Measurements from ENCODE around the gene NUDT16L1. TPM values are rescaled to one million over a fixed set of nuclear protein-coding genes. Genes with fewer than 3 reads are reported as not detected.

Gene NUDT16L1
- total and polyA plus RNA-seq, 9 of the 15 experiments (the other 6 are each of a cell fraction or from before 2014, with no cell fraction given): 1.4 to 37.6 (median 13.7) TPM

GRCh38 chr16:4673387-4674046 is 19.8 kb upstream of the NUDT16L1 start:
- no peak for ATAC-seq
- intact Hi-C loops (cut with micrococcal nuclease) (no loop called here), in situ Hi-C loops (cut with MboI) (no loop called here)
- no peak for DNase-seq (ENCODE audit: extremely low read depth in 1 of 4, low spot score in 3 of 4)
- Histone ChIP-seq H3K27ac (ENCODE audit: extremely low read depth, low read depth, low read length) (no peak overlapping the region), H3K9me1 (ENCODE audit: control insufficient read depth, insufficient read depth, low read length) (no peaks in the 10 kb centered on the region), H3K4me1 (replicated peaks in 1 of 2; ENCODE audit: control insufficient read depth in 2 of 2, insufficient read depth in 2 of 2, low read length in 2 of 2) (peaks cover 0 to 26% of the 10 kb centered on the region in 2 experiments; a peak in 2 of 5 replicates), H3K4me3 (no peak overlapping the region), H3K79me2 (ENCODE audit: control insufficient read depth, insufficient read depth, low read length) (no peaks in the 10 kb centered on the region), H2AFZ (ENCODE audit: low read depth, low read length) (no peak overlapping the region), H3K27me3 (ENCODE audit: control insufficient read depth in 2 of 2, insufficient read depth in 2 of 2, low read length in 2 of 2) (no peaks in the 10 kb centered on the region), H3K36me3 (ENCODE audit: control insufficient read depth, insufficient read depth, low read length) (peaks cover 42% of the 10 kb centered on the region), H3K9me3 (replicated peaks; ENCODE audit: control insufficient read depth, insufficient read depth, low read depth, low read length) (no peaks in the 10 kb centered on the region), H3K9ac (ENCODE audit: insufficient read depth in 1 of 2, low read depth in 2 of 2, low read length in 2 of 2) (peak overlapping the region in 1 of 2 experiments; percentile 64; a peak in 2 of 4 replicates), H3K4me2 (ENCODE audit: insufficient read depth, low read length) (no peak overlapping the region), H4K20me1 (replicated peaks; ENCODE audit: control insufficient read depth, insufficient read depth, low read length) (no peaks in the 10 kb centered on the region)
- ChIA-PET POLR2A (no interaction called here), CTCF (ENCODE audit: low intra/inter-chr PET ratio) (no interaction called here)
- no peak for TF ChIP-seq ZNF57 (CRISPR knock-in tag; IDR thresholded peaks at IDR 0.05)
- TF ChIP-seq, protein P1, sequence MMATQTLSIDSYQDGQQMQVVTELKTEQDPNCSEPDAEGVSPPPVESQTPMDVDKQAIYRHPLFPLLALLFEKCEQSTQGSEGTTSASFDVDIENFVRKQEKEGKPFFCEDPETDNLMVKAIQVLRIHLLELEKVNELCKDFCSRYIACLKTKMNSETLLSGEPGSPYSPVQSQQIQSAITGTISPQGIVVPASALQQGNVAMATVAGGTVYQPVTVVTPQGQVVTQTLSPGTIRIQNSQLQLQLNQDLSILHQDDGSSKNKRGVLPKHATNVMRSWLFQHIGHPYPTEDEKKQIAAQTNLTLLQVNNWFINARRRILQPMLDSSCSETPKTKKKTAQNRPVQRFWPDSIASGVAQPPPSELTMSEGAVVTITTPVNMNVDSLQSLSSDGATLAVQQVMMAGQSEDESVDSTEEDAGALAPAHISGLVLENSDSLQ (IDR thresholded peaks at IDR 0.05): no peak
- no peak for TF ChIP-seq RBM34 (IDR thresholded peaks at IDR 0.05; ENCODE audit: borderline replicate concordance, insufficient read depth, low read length)
- no peak for TF ChIP-seq ZNF445 (CRISPR knock-in tag; IDR thresholded peaks at IDR 0.05; ENCODE audit: low read depth)
- TF ChIP-seq ZNF3 (CRISPR knock-in tag; IDR thresholded peaks at IDR 0.05): no peak
- TF ChIP-seq POLR2G (IDR thresholded peaks at IDR 0.05; ENCODE audit: low read depth, low read length): peak; percentile 39; the same call in 1 of the 2 replicates
- no peak for TF ChIP-seq ZNF232 (CRISPR knock-in tag; IDR thresholded peaks at IDR 0.05)
- WGBS (ENCODE audit: insufficient coverage, low coverage, missing lambda C conversion rate): 89% methylated on average over 23 of the region's 33 CpGs
- no peak for FAIRE-seq
- no TSS peak for BruUV-seq (replicated peaks)
